ENCODE data around the gene PUS7L. TPM values are rescaled to one million over a fixed set of nuclear protein-coding genes. Genes with fewer than 3 reads are reported as not detected.

Gene PUS7L
- total and polyA plus RNA-seq, 7 experiments from 2014 or later = 14.0 to 39.0 (median 24.5) TPM

DNA sequence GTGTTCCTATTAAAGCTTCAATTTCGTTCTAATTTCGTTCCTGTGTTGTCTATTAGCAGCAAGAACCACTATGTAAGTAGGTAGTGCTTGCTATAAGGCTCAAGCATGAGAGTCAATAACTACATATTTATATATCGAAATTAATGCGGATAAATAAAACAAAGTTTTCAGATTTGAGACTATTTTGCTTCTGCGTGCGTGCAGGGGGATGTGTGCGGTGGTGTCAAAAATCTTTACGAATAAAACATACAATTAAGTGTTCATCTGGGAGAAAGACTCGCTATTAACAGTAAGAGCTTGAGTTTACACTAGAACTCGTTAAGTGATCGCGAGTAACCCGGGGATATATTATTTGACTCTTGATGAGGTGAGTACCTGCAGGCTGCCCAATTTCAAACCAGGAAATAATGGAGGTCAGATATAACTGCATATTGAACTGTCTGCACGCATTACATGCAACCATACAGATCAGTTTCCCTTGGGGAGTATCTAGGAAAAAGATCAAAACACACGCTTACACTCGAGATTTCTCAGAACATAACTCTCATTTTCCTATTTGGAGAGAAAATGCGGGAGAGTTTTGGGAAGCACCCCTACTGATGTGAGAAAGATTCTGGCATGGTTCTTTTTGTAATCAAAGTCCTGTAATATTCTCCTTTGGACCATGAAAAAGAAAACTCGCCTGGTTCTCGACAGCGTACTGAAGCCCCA, 46.7 kb upstream of the PUS7L start:
- Histone ChIP-seq H3K4me3 (ENCODE audit: low read length) (peak overlapping the region; percentile 67), H3K4me1 (ENCODE audit: control insufficient read depth in 2 of 2, insufficient read depth in 2 of 2, low read length in 2 of 2) (peaks cover 20 to 30% of the 10 kb centered on the region in 2 donors), H3K9me3 (ENCODE audit: control insufficient read depth in 2 of 3, low read length in 3 of 3) (no peaks in the 10 kb centered on the region), H3K27me3 (ENCODE audit: control insufficient read depth in 2 of 2, insufficient read depth in 2 of 2, low read length in 2 of 2) (no peaks in the 10 kb centered on the region), H3K27ac (ENCODE audit: low read depth, low read length) (peak overlapping the region; percentile 94), H3K36me3 (ENCODE audit: control insufficient read depth in 2 of 3, insufficient read depth in 3 of 3, low read length in 3 of 3) (peaks cover 3 to 16% (median 9%) of the 10 kb centered on the region in 3 experiments)
- intact Hi-C loops (cut with micrococcal nuclease) = loop anchor here (2.0 to 5.0 kb wide), 2 partner anchors 29 to 1568 kb away; partner anchors contain the start of gene YAF2 (in 1 of the 2)
- DNase-seq (peak in 7 of 9 donors; percentile 7 to 26 (median 18)), ATAC-seq (no peak)
- Mint-ChIP-seq H3K9me3 (peaks cover 0 to 5% (median 0%) of the 10 kb centered on the region in 11 donors), H3K36me3 (peaks cover 4 to 12% (median 6%) of the 10 kb centered on the region in 5 donors), H3K4me1 (peaks cover 13 to 68% (median 52%) of the 10 kb centered on the region in 7 donors), H3K27ac (peak overlapping the region; percentile 92 to 100 (median 99)), H3K4me3 (peak overlapping the region; percentile 93 to 100 (median 98)), H3K27me3 (no peaks in the 10 kb centered on the region)
- POLR2A ChIA-PET = interaction anchor here (0.7 to 7.3 kb wide), 14 partner anchors 9 to 1038 kb away, joined by 3 to 134 read pairs (median 5); partner anchors contain the start of genes IRAK4, PUS7L and TMEM117
- CTCF ChIA-PET = interaction anchor here (0.7 to 1.5 kb wide), 5 partner anchors 28 to 87 kb away, joined by 3 to 5 read pairs (median 3); partner anchors contain the start of gene TMEM117

DNA sequence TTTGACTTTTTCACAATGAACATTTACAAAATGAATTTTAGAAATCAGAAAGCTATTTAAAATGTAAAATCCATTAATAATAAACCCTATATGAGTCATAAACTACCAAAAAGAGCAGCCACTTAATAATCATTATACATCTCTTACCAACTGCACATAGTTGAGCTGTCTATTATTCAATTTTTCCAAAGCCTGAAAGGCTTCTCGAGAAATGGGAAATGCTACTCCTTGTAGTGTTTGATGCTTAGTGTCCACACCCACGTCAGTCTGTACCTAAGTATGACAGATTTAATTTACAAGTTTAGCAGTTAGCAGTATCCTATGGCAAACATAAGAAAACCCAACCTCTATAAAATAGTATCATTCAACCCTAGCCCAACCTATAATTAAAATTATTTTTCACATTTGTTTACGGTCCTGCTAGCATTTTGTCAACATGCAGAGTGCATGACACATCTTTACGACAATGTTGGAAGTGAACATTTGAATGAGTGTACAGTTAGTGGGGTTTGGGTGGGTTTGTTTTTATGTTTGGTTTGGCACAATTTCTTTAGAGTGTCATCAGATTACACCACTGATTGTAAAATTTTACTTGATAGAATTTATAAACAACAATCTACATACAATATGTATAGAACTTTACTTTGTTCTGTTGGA, 39.1 kb upstream of the PUS7L start:
- Histone ChIP-seq H3K27me3 (ENCODE audit: control insufficient read depth in 2 of 2, insufficient read depth in 2 of 2, low read length in 2 of 2) (no peaks in the 10 kb centered on the region), H3K4me3 (ENCODE audit: low read length) (no peak overlapping the region), H3K27ac (ENCODE audit: low read depth, low read length) (no peak overlapping the region), H3K4me1 (ENCODE audit: control insufficient read depth in 2 of 2, insufficient read depth in 2 of 2, low read length in 2 of 2) (peaks cover 0 to 4% of the 10 kb centered on the region in 2 donors), H3K36me3 (ENCODE audit: control insufficient read depth in 2 of 3, insufficient read depth in 3 of 3, low read length in 3 of 3) (peaks cover 13 to 45% (median 42%) of the 10 kb centered on the region in 3 experiments), H3K9me3 (ENCODE audit: control insufficient read depth in 2 of 3, low read length in 3 of 3) (no peaks in the 10 kb centered on the region)
- Mint-ChIP-seq H3K27ac (peak overlapping the region in 1 of 9 donors; percentile 51), H3K4me1 (peaks cover 0 to 10% (median 4%) of the 10 kb centered on the region in 7 donors), H3K27me3 (no peaks in the 10 kb centered on the region), H3K36me3 (peaks cover 0 to 27% (median 19%) of the 10 kb centered on the region in 5 donors), H3K9me3 (no peaks in the 10 kb centered on the region), H3K4me3 (no peak overlapping the region)
- ATAC-seq (no peak), DNase-seq (no peak)
- ChIA-PET CTCF (interaction anchor here (0.6 kb wide), 1 partner anchor 33 kb away, joined by 3 read pairs; no protein-coding TSS in a partner anchor), POLR2A (interaction anchor here (0.6 to 0.9 kb wide), 4 partner anchors 9 to 38 kb away, joined by 3 read pairs; partner anchors contain the start of gene TMEM117)
- intact Hi-C loops (cut with micrococcal nuclease) = loop anchor here in 1 of 2 donors (2.0 kb wide), 1 partner anchor 15 kb away; no protein-coding TSS in a partner anchor

DNA sequence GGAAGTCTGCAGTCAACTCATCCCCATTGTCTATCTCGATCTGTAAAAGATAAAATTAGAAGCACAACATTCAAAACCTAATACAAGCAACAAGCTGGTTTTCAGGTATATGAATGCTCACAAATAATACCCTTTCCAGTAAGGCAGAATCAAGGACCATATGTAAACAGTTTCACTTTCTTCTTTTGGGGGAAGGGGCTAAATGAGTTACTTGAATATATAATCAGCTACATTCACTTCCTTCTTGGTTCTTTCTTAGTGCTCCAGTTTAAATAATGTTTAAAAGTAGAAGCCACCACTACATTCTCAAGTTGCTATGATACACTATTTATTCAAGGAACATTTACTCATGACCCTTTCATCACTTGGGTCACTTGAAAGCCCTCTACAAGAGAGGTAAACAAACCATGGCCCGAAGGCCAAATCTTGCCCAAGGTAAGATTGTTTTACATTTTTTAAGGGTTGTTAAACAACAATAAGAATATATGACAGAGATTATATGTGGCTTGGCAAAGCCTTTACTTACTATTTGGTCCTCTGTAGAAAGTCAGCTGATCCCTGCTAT, 37.2 kb upstream of the PUS7L start:
- ATAC-seq = no peak
- ChIA-PET CTCF (no interaction called here), POLR2A (interaction anchor here (2.0 kb wide), 1 partner anchor 10 kb away, joined by 8 read pairs; the partner anchor contains the start of gene TWF1)
- DNase-seq = no peak
- Mint-ChIP-seq H3K4me1 (peaks cover 0 to 5% (median 0%) of the 10 kb centered on the region in 7 donors), H3K27me3 (no peaks in the 10 kb centered on the region), H3K27ac (peak overlapping the region in 2 of 9 donors; percentile 4 to 24), H3K4me3 (no peak overlapping the region), H3K9me3 (peaks cover 0 to 6% (median 0%) of the 10 kb centered on the region in 11 donors), H3K36me3 (peaks cover 0 to 33% (median 21%) of the 10 kb centered on the region in 5 donors)
- Histone ChIP-seq H3K36me3 (ENCODE audit: control insufficient read depth in 2 of 3, insufficient read depth in 3 of 3, low read length in 3 of 3) (peaks cover 12 to 45% (median 38%) of the 10 kb centered on the region in 3 experiments), H3K4me3 (ENCODE audit: low read length) (no peak overlapping the region), H3K4me1 (ENCODE audit: control insufficient read depth in 2 of 2, insufficient read depth in 2 of 2, low read length in 2 of 2) (no peaks in the 10 kb centered on the region), H3K27ac (ENCODE audit: low read depth, low read length) (no peak overlapping the region), H3K9me3 (ENCODE audit: control insufficient read depth in 2 of 3, low read length in 3 of 3) (no peaks in the 10 kb centered on the region), H3K27me3 (ENCODE audit: control insufficient read depth in 2 of 2, insufficient read depth in 2 of 2, low read length in 2 of 2) (no peaks in the 10 kb centered on the region)
- intact Hi-C loops (cut with micrococcal nuclease) = no loop called here

DNA sequence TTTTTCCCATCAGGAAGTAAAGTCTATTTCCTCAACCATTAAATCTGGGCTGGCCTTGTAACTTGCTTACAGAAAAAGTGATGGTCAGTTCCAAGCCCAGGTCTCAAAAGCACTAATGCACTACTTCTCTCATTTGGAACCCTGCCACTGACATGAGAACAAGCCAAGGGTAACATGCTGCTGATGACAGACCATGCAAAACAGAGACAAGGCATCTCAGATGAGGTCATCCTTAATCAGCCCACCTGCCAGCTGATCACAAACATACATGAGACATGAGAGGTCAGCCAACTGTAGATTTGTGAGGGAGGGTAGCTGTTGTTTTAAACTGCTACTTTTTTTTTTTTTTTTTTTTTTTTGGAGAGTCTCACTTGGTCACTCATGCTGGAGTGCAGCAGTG, 31.4 kb upstream of the PUS7L start:
- H3K36me3 Mint-ChIP-seq = peaks cover 0 to 39% (median 12%) of the 10 kb centered on the region in 5 donors
- Histone ChIP-seq H3K9me3 (ENCODE audit: control insufficient read depth in 2 of 3, low read length in 3 of 3) (no peaks in the 10 kb centered on the region), H3K27me3 (ENCODE audit: control insufficient read depth in 2 of 2, insufficient read depth in 2 of 2, low read length in 2 of 2) (no peaks in the 10 kb centered on the region), H3K36me3 (ENCODE audit: control insufficient read depth in 2 of 3, insufficient read depth in 3 of 3, low read length in 3 of 3) (peaks cover 3 to 24% (median 10%) of the 10 kb centered on the region in 3 experiments), H3K4me1 (ENCODE audit: control insufficient read depth in 2 of 2, insufficient read depth in 2 of 2, low read length in 2 of 2) (no peaks in the 10 kb centered on the region), H3K27ac (ENCODE audit: low read depth, low read length) (no peak overlapping the region), H3K4me3 (ENCODE audit: low read length) (no peak overlapping the region)
- ATAC-seq (no peak), DNase-seq (no peak)
- ChIA-PET POLR2A (interaction anchor here (1.0 kb wide), 1 partner anchor 18 kb away, joined by 4 read pairs; no protein-coding TSS in a partner anchor), CTCF (no interaction called here)
- H3K4me3 Mint-ChIP-seq = no peak overlapping the region
- H3K27me3 Mint-ChIP-seq = no peaks in the 10 kb centered on the region
- H3K4me1 Mint-ChIP-seq = peaks cover 0 to 5% (median 0%) of the 10 kb centered on the region in 7 donors
- intact Hi-C loops (cut with micrococcal nuclease) = no loop called here
- peaks cover 0 to 6% (median 0%) of the 10 kb centered on the region in 11 donors for H3K9me3 Mint-ChIP-seq
- H3K27ac Mint-ChIP-seq = peak overlapping the region in 4 of 9 donors; percentile 34 to 62 (median 49)

DNA sequence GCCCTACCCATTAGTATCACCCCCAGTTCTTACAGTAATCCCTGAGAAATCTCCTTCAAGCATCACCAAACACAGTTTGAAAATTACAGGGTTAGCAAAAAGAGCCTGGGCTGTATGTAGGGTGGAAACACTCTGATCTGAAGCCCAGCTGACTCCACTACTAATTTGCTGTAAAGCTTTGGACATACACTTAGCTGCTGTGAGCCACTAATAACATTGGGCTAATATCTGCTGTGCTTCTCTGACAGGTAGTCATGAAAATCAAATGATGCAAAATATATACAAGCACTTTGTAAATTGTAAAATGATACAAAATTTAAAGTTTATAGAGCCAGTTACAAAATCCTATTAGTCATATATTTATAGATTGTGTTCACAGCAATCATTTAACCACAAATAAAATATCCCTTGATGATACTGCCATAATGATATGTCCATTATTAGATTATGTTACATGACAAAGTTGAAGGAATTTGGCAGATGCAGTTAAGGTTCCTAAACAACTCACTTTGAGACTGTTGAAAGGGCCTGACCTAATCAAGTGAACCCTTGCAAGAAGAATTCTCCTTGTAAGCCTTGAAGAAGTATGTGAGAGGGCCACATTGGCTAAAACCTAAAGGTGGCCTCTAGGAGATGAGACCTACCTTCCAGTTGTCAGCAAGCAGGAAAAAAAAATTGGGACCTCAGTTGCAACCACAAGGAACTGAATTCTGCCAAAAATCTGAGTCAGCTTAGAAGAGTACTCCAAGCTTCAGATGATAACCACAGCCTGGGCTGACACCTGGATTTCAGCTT, 28.5 kb upstream of the PUS7L start:
- H3K36me3 ChIP-seq (ENCODE audit: control insufficient read depth in 2 of 3, insufficient read depth in 3 of 3, low read length in 3 of 3) = peaks cover 15 to 41% (median 17%) of the 10 kb centered on the region in 3 experiments
- peaks cover 0 to 5% (median 0%) of the 10 kb centered on the region in 7 donors for H3K4me1 Mint-ChIP-seq
- intact Hi-C loops (cut with micrococcal nuclease) = no loop called here
- CTCF ChIA-PET = interaction anchor here (1.0 kb wide), 1 partner anchor 19 kb away, joined by 3 read pairs; no protein-coding TSS in a partner anchor
- H3K9me3 ChIP-seq (ENCODE audit: control insufficient read depth in 2 of 3, low read length in 3 of 3) = no peaks in the 10 kb centered on the region
- no peak overlapping the region for H3K4me3 Mint-ChIP-seq
- H3K27me3 ChIP-seq (ENCODE audit: control insufficient read depth in 2 of 2, insufficient read depth in 2 of 2, low read length in 2 of 2) = no peaks in the 10 kb centered on the region
- H3K36me3 Mint-ChIP-seq = peaks cover 7 to 41% (median 13%) of the 10 kb centered on the region in 5 donors
- POLR2A ChIA-PET = interaction anchor here (0.7 to 0.9 kb wide), 3 partner anchors 9 to 19 kb away, joined by 3 read pairs; partner anchors contain the start of gene TWF1
- no peak for DNase-seq
- H3K27me3 Mint-ChIP-seq = no peaks in the 10 kb centered on the region
- peaks cover 0 to 4% (median 0%) of the 10 kb centered on the region in 11 donors for H3K9me3 Mint-ChIP-seq
- no peak overlapping the region for H3K27ac ChIP-seq (ENCODE audit: low read depth, low read length)
- no peak for ATAC-seq
- peak overlapping the region in 4 of 9 donors; percentile 15 to 47 (median 19) for H3K27ac Mint-ChIP-seq
- no peak overlapping the region for H3K4me3 ChIP-seq (ENCODE audit: low read length)
- H3K4me1 ChIP-seq (ENCODE audit: control insufficient read depth in 2 of 2, insufficient read depth in 2 of 2, low read length in 2 of 2) = no peaks in the 10 kb centered on the region
